Measurements from ENCODE around the gene TLK1.

GRCh38 chr2:171100370-171100769 lies 60.3 kb downstream of the TLK1 start:
- TF ChIP-seq CTCF (IDR thresholded peaks at IDR 0.05) (no peak), POLR2A (IDR thresholded peaks at IDR 0.05) (no peak)

Measured in thyroid gland (tissue), 4 donors.